ENCODE results near the gene ANXA8.
"Not testable (repeated sequence)": the region's sequence is repeated elsewhere in the genome, so short reads cannot be mapped to it uniquely, and the experiment has no call there.

GRCh38 chr10:47455350-47456078 is 28.4 kb downstream of the ANXA8 start:
- TF ChIP-seq CTCF, POLR2A, POLR2AphosphoS5 (IDR thresholded peaks at IDR 0.05): not testable (repeated sequence)
